Activated CD8-positive, alpha-beta memory T cell treated with anti-CD3 and anti-CD28 coated beads for 36 hours (primary cell): ENCODE measurements around the gene PTPRN2. TPM values are rescaled to one million over a fixed set of nuclear protein-coding genes. Genes with fewer than 3 reads are reported as not detected.

Experiments
- CTCF ChIA-PET: fragments of 350-600 bp; sonication (Branson Sonifier 250); formaldehyde crosslinking; loops from one replicate; lab custom pipeline; 2021; ENCODE audit warnings: antibody characterized with exemption; lab: Charles Lee
- POLR2A ChIA-PET: fragments of 350-600 bp; sonication (Branson Sonifier 250); formaldehyde crosslinking; loops from one replicate; lab custom pipeline; 2021; ENCODE audit warnings: antibody characterized with exemption; lab: Charles Lee
- total RNA-seq, 2 experiments: library from RNA; stranded (reverse); gene quantifications; one replicate each; pipeline ENCODE4 v1.2.3, GENCODE V29; 2021

PTPRN2 gene
- total RNA-seq, 2 experiments from 2014 or later: 0.36 to 0.44 TPM

DNA sequence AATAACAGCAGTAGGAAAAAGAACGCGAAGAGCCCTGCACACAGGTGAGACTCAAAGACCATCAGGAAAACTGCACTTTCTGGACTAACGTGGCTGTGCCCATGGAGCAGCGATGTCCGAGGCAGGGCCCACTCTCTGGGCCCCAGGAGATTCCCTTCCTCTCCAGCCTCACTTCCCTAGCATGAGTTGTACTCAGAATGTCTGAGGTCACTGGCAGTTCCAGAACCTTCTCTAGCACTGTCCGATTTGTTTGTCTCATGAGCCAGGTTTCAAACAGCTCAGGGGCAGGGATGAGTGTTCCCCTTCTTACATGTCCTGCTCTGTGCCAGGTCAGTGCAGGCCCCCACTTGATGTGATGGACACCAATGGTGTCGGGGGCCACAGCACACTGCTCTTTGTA, 484.2 kb downstream of the PTPRN2 start:
- CTCF ChIA-PET: no interaction called here
- POLR2A ChIA-PET: no interaction called here

DNA sequence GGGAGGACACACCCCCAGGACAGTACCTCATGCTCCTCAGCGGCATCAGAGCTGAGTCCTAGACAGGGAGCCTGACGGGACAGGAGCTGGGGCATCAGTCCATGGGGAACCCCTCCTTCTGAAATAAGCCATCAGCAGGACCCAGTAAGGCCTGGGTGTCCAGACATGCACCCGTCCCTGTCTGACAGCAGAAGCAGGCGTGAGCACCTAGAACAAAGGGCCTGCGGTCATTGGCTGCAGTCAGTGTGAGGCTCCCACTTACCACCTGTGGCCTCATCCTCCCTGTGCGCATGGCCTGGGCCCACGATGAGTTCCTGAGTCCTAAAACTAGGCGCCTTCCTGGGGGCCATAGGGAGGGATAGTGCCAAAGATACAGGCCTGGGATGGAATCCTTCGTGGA, 484.7 kb downstream of the PTPRN2 start:
- ChIA-PET CTCF (no interaction called here), POLR2A (no interaction called here)

GRCh38 chr7:158101821-158102450, 485.7 kb downstream of the PTPRN2 start:
- ChIA-PET POLR2A (no interaction called here), CTCF (no interaction called here)

DNA sequence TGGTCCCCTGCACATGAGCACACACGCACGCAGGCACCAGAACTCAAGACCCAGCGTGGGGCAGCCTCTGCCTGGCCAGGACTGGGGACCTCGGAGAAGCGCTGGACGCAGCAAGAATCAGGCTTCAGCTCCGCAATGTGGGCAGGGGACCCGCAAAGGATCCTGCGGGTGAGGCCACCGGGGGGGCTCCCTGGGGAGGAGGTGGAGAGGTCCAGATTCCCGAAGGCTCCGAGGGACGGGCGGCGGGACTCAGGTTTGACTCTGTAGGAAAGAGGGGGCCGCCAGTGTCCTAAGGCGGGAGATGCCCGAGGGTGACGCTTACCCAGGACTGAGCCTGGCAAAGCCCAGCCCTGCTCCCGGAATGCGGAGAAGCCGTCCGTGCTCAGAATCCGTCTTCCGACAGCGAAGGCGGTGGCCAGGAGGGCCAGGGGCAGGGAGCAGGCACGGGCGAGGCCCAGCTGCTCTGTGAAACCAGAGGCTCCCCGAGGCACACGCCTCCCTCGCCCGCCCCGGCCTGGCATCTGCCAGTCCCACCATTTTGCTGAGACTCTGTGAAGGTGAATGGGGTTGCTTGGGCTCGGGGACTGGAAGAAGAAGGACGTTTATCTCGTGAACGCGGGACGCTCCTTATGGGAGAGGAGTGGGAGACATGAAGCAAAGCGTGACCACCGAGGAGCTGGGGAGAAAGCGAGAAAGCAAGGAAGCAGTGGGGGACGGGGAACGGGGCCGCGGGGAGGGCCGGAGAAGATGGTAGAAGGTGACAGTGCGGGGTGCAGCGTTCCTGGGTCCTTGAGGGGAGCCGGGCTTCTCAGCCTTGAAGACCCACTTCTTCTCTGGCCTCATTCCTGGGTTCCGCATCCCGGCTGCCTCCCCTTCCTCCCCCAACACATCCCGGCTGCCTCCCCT, 489.2 kb downstream of the PTPRN2 start:
- POLR2A ChIA-PET: no interaction called here
- CTCF ChIA-PET: interaction anchor here (0.6 kb wide), 1 partner anchor 25 kb away, joined by 3 read pairs; no protein-coding TSS in a partner anchor

GRCh38 chr7:158097453-158098124, 490.0 kb downstream of the PTPRN2 start:
- CTCF ChIA-PET: no interaction called here
- POLR2A ChIA-PET: no interaction called here

DNA sequence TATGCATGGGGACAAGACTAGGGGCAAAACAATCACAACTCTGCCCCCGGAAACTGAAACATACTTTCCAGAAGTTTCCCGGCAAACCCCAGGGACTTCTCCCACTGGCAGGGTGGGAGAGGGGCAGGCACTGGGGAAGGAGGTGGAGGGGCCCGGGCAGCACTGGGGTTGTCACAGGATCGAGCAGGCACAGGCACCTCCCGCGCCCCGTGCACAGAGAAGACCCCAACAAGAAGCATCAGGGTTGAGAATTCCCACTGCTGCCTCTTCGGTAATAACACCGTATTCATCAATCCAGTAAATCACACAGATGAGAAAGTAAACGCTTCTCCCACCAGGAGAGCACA, 490.5 kb downstream of the PTPRN2 start:
- ChIA-PET CTCF (no interaction called here), POLR2A (no interaction called here)

- ChIA-PET POLR2A (no interaction called here), CTCF (no interaction called here)
Observed at GRCh38 chr7:158096582-158096981, 491.0 kb downstream of the PTPRN2 start.

GRCh38 chr7:158094671-158095226, 492.9 kb downstream of the PTPRN2 start:
- CTCF ChIA-PET: no interaction called here

GRCh38 chr7:158094046-158094445, 493.6 kb downstream of the PTPRN2 start:
- ChIA-PET CTCF (no interaction called here), POLR2A (no interaction called here)

More at GRCh38 chr7:158094671-158095226, 492.9 kb downstream of the PTPRN2 start:
- POLR2A ChIA-PET: no interaction called here

- ChIA-PET POLR2A (no interaction called here), CTCF (no interaction called here)
Observed at GRCh38 chr7:158093156-158093796, 494.3 kb downstream of the PTPRN2 start.

GRCh38 chr7:158087196-158087595, 500.4 kb downstream of the PTPRN2 start:
- POLR2A ChIA-PET: no interaction called here
- CTCF ChIA-PET: no interaction called here

DNA sequence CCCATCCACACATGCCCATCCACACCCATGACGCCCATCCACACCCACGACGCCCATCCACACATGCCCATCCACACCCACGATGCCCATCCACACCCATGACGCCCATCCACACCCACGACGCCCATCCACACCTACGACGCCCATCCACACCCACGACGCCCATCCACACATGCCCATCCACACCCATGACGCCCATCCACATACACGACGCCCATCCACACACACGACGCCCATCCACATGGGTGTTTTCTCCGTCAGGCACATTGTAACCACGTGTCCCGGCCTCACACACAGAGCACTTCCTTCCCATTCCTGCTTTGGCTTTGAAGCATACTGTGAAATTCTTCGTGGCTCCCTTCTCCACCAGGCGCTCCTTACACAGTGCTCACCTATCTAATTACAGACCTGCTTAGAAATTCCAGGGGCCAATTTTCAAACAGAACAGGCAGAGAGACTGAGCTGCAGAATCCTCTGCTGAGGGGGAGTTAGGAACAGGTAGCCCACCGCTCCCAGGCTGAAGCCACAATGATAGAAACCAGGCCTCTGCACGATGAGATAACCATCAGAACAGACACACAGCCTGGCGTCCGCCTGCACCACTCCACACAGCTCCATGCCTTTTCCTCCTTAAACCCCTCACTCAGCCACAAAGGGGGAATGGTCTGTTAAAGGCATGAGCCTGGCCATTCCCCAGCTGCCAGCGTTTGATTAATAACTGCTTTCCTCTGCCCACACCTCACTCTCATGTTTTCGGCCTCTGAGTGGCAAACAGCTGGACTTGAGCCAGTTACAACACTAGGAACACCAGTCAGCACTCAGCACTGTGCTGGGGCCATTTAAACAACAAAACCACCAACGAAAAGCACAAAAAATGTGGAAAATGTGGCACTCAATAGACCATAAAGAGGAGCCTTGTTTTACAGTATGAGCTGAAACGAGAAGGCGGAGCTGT, 501.6 kb downstream of the PTPRN2 start:
- POLR2A ChIA-PET: no interaction called here
- CTCF ChIA-PET: no interaction called here

DNA sequence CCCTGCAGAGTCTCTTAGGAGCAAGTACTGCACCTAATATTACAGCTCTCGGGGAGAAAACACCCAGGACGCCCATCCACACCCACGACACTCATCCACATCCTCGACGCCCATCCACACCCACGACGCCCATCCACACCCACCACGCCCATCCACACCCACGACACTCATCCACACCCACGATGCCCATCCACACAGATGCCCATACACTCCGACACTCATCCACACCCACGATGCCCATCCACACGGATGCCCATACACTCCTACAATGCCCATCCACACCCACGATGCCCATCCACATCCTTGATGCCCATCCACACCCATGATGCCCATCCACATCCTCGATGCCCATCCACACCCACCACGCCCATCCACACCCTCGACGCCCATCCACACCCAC, 503.1 kb downstream of the PTPRN2 start:
- POLR2A ChIA-PET: no interaction called here
- CTCF ChIA-PET: no interaction called here

GRCh38 chr7:158083526-158084310, 503.9 kb downstream of the PTPRN2 start:
- ChIA-PET CTCF (no interaction called here), POLR2A (no interaction called here)

DNA sequence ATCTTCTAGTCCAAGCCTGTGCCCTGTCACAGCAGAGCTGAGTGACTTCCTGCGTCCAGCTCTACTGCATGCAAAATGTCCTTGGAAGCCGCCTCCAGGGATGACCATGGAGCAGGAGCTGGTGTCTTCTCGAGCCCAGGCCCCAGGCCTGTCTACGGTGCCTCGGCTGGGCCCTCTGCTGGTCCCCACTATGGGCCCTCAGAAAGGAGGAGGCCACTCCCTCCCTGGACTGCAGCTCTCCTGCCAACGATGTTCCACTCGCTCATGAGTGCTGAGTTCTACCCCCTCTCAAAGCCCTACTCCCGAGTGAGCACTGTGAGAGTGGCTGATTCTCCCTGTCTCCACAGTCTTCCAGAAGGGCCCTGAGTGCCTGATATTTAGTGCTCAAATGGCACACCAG, 504.9 kb downstream of the PTPRN2 start:
- POLR2A ChIA-PET: no interaction called here
- CTCF ChIA-PET: no interaction called here

- POLR2A ChIA-PET: no interaction called here
- CTCF ChIA-PET: no interaction called here
Observed at GRCh38 chr7:158080899-158081445, 506.7 kb downstream of the PTPRN2 start.
